GM19023 (cell line): ENCODE data around the gene FGFR3.
A peak's percentile ranks its signal among the peaks of the same experiment; 100 is the strongest.

Experiments
- ATAC-seq: cut with Tn5 transposase; IDR thresholded peaks from one replicate; pipeline ENCODE4 v1.9.1; 2021; ENCODE audit warnings: mild to moderate bottlenecking, moderate library complexity; ENCODE audit not compliant: unreplicated experiment

Gene FGFR3

GRCh38 chr4:1786544-1787362 is 6.3 kb upstream of the FGFR3 start:
- no peak for ATAC-seq

- no peak for ATAC-seq
These were observed 5.5 kb upstream of the FGFR3 start for GRCh38 chr4:1787411-1788077.

GRCh38 chr4:1788254-1788973 is 4.7 kb upstream of the FGFR3 start:
- no peak for ATAC-seq

- no peak for ATAC-seq
These were observed 3.5 kb upstream of the FGFR3 start for GRCh38 chr4:1789552-1789951.

- ATAC-seq, result no peak
These were observed 3.1 kb upstream of the FGFR3 start for GRCh38 chr4:1790005-1790404.

GRCh38 chr4:1792158-1792831 is 798 bp upstream of the FGFR3 start:
- ATAC-seq, result no peak

- ATAC-seq, result peak; percentile 21
These were observed 375 bp downstream of the FGFR3 start for GRCh38 chr4:1793496-1793840.

- ATAC-seq, result no peak
These were observed 1.1 kb downstream of the FGFR3 start for GRCh38 chr4:1793940-1794808.

- no peak for ATAC-seq
These were observed 1.8 kb downstream of the FGFR3 start for GRCh38 chr4:1794809-1795298.

- ATAC-seq, result no peak
These were observed 2.5 kb downstream of the FGFR3 start for GRCh38 chr4:1795299-1796195.

GRCh38 chr4:1796486-1797204 is 3.6 kb downstream of the FGFR3 start:
- ATAC-seq, result no peak

GRCh38 chr4:1797298-1797860 is 4.3 kb downstream of the FGFR3 start:
- ATAC-seq, result no peak

- no peak for ATAC-seq
These were observed 4.9 kb downstream of the FGFR3 start for GRCh38 chr4:1797861-1798579.

GRCh38 chr4:1798580-1799386 is 5.7 kb downstream of the FGFR3 start:
- no peak for ATAC-seq

- ATAC-seq, result no peak
These were observed 6.6 kb downstream of the FGFR3 start for GRCh38 chr4:1799387-1800375.

- no peak for ATAC-seq
These were observed 7.7 kb downstream of the FGFR3 start for GRCh38 chr4:1800805-1801204.
